Stimulated activated CD8-positive, alpha-beta memory T cell treated with anti-CD3 and anti-CD28 coated beads, Interleukin-2, amount 100 ng/mL, for 1 hour (primary cell): ENCODE measurements around the gene RTL5.
"Not testable (repeated sequence)": the region's sequence is repeated elsewhere in the genome, so short reads cannot be mapped to it uniquely, and the experiment has no call there.

Experiments used
- DNase-seq, 2 donors: peaks; one replicate each; pipeline ENCODE4 v3.0.0-alpha.2; 2020; ENCODE audit warnings: low read depth in 2 of 2

Gene RTL5

DNA sequence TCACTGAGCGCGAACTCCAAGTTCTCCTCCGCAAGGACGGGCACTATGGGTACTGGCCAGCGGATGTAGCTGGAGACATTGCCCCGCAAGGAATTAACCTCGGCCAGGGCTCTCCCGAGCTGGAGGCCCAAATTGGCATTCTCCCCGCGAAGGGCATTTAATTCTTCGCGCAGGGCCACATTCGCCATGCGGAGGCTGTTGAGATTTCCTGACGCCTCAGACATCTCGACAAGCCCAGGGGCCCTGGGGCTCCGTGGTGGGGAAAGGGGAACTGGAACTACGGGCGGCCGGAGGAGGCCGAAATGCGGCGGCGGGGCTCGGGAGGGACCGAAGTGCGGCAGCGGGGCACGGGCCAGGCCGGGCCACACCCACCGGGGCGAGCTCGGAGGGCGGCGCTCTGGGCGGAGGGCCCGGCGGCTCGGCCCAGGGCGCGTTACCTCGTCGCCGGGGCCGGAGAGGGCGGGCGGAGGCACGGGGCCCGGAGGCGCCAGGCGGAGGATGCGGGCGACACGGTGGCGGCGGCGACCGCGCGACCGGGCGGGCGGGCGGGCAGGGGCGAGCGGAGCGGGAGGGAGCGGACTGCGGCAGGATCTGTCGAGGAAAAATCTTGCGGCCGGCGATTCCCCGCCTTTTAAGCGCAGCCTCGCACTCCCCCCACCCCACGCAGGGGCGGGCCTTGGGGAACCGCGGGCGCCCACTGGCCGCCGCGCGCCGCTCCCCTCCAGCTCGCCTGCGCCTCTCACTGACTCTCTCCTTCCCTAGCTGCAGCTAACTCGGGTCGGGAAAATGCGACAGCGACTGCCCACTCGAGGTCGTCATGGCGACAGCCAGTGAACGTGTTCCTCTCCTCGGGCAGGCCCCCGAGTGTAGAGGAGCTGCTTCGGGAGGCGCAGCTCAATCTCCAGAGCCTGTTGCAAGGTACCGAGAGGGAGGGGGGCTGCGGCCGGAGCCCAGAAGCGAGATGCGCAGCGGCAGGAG is at the start of gene RTL5:
TSS of gene RTL5 (minus strand) at position 599 of the 978 bp plus-strand sequence.
- DNase-seq, result peak; percentile 17 to 24

DNA sequence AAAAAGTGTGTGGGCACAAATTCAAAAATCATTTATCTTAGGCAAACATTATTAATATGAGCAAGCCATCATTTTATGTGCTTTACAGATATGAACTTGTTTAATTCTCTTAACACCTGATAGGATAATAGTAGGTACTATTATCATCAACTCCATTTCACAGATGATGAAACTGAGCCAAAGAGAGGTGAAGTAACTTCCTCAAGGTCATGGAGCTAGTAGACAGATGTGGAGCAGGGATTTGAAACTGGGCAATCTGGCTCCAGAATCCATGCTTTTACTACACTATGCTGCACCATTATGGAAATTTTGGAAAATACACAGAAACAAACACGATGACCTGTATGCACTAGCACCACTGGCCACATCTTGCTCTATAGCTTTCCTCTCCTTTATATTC is 48.8 kb upstream of the RTL5 start:
- DNase-seq, result no peak

DNA sequence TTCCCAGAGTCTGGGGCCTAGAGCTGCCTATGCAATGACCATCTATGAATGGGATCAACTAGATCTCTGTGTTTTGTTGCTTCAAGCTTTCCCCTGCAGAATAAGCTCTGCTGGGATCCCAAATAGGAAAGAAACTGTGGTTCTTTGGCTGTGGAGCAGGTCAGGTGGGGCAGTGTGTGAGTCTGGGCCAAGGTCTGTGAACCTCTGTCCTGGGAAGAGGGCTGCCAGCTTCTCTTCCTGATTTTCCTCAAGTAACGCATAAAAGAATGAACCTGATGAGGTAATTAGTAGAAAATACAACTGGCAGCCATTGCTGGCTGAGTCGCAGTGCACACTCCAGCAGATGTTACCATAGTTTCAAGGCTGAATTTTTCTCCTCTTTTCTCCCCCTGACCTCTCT is 45.3 kb upstream of the RTL5 start:
- DNase-seq, result no peak

DNA sequence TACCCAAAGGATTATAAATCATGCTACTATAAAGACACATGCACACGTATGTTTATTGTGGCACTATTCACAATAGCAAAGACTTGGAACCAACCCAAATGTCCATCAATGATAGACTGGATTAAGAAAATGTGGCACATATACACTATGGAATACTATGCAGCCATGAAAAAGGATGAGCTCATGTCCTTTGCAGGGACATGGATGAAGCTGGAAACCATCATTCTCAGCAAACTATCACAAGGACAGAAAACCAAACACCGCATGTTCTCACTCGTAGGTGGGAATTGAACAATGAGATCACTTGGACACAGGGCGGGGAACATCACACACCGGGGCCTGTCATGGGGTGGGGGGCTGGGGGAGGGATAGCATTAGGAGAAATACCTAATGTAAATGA is 44.6 kb upstream of the RTL5 start:
- DNase-seq, result not testable (repeated sequence)

DNA sequence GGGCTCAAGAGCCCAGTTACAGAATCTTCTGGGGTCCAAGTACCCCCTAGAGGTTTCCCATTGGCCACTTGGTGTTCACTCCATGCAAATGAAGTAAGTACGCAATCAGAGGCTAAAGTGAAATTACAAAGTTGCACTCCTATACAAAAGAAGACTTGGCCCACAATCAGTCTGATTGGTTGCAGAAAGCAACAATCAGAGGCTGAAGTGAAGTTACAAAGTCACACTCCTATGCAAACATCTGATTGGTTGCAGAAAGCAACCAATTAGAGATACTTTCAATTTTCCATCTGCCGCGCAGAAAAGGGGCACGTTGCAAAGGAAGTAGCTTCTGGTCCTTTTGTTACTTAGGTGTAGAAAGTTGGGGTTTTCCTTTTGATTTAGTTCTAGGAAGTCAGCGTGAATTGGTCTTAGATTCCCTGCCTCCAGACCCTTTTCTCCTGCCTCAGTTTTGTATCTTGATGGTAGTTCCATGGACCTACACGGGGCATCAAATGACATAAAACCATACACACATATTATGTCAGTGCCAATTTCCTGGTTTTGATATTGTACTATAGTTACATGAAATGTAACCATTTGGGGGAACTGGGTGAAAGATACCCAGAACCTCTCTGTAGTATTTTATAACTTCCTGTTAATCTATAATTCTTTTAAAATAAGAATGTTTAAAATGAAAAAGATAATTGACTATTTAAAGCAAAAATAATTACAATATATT is 37.5 kb upstream of the RTL5 start:
- no peak for DNase-seq

DNA sequence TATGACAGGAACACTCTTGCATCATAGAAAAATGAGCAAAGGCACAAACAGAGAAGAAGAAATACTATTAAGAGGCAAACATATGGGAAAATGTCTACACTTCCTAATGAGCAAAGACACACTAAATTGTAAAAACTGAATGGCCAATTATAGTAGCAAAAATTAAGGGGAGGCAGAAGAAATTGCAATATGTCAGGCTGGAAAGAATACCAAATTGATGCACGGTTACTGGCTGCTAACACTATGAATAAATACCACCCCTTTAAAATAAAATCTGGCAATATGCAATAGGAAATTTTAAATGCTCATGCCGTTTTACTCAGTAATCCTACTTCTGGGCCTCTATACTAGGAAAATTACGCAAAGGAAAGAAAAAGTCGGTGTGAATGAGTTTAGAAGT is 33.8 kb upstream of the RTL5 start:
- no peak for DNase-seq

DNA sequence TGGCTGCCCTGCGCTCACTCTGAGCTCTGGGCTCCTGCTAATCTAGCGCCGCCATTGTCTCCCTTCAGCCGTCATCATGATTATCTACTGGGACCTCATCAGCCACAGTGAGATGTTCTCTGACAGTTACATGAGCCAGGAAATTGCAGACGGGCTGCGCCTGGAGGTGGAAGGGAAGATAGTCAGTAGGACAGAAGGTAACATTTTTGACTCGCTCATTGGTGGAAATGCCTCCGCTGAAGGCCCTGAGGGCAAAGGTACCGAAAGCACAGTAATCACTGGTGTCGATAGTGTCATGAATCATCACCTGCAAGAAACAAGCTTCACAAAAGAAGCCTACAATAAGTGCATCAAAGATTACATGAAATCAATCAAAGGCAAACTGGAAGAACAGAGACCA is 28.1 kb upstream of the RTL5 start:
- DNase-seq, result no peak

DNA sequence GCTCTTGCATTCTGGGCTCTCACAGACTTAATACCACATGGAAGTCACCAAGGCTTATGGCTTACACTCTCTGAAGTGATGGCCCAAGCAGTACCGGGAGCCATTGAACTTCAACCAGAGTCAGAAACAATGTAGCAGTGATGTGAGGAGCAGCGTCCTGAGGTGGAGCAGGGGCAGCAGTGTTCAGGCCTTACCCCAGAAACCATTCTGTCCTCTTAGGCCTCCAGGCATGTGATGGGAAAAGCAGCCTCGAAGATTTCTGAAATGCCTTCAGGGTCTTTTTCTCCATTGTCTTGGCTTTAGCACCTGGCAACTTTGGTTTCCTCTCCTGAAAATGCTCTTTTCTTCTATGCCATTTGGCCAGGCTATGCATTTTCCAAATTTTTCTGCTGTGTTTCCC is 27.1 kb upstream of the RTL5 start:
- DNase-seq, result no peak

DNA sequence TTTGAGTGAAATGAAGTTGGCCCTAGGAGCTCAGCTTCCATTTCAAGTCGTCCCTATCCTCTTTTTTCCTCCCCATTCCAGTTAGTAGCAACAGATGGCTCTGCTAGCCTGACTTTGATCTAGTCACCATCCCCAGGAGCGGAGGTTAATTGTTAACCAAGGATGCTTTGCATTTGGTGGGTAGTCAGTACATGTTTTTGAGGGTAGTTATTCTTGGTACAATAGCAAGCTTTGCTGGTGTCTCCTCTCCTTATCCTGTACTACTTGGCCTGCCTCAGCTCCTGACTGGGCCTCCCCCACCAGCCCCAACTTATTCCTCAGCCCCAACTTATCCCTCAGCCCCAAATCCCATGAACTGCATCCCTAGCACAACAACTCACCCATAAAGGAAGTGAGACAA is 14.8 kb upstream of the RTL5 start:
- DNase-seq, result no peak

DNA sequence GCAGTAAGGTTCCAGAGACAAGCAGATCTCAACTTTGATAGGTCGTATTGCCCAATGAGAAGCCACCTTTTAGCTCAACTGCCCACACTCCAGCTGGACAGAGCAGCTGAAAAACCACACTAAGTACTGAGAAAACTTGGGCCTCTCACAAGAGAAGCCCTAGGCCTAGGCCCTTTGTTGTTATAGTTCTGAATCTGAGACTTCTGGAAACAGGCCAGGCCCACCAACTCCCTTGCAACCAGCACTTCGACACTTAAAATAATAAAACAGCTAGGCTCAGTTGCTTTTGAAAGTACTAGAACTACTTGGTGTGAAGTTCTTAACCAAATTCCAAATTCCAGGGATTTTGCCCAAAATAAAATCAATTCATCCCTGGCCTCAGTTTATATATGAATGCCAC is 13.5 kb upstream of the RTL5 start:
- no peak for DNase-seq

DNA sequence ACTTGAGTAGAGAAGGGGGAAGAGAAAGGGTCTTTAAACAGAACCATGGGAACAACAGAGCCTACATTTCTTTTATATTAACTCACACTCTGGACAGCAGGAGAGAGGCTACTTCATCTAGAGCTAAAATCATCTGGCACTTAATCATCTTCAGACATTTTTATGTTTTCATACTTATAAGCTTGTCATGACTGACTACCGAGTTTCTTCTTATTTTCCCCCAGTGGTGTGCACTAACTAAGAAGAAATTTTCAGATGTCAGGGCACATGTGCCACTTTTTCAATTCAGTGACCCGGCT is 11.8 kb upstream of the RTL5 start:
- DNase-seq, result no peak

DNA sequence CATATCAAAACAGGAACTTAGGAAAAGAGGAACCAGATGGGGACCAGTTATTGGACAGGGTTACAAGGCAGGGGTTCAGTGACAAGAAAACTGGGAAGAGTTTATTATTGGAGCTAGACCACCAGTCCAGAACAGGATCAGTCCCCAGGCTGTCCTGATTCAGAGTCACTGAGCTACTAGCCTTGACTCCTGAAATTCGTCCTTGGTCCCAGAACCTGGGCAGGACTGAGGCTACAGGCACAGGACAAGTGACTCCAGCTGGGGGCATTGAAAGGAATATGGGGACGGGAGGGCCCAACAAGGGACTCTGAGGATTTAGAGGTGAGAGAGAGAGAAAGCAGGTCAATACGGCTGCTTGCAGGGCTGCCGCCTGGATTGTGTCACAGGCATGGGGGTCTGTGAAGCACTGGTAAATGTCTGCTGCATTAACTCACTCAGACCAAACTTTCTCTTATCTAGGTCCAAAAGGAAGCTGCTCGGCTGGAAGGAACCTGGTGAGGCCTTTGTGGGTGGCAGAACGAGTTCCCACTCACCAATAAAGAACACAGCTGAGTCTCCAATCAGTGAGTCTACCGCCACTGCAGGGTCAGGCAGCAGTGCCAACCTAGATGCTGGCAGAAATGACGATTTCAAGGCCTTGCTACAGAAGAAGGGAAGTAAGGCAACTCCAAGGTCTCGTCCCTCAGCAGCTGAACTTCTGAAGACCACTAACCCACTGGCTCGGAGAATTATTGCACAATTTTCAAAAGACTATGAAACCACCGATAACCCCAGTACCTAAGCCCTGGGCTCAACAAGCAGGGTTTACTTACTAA is 11.3 kb upstream of the RTL5 start:
- DNase-seq, result no peak

DNA sequence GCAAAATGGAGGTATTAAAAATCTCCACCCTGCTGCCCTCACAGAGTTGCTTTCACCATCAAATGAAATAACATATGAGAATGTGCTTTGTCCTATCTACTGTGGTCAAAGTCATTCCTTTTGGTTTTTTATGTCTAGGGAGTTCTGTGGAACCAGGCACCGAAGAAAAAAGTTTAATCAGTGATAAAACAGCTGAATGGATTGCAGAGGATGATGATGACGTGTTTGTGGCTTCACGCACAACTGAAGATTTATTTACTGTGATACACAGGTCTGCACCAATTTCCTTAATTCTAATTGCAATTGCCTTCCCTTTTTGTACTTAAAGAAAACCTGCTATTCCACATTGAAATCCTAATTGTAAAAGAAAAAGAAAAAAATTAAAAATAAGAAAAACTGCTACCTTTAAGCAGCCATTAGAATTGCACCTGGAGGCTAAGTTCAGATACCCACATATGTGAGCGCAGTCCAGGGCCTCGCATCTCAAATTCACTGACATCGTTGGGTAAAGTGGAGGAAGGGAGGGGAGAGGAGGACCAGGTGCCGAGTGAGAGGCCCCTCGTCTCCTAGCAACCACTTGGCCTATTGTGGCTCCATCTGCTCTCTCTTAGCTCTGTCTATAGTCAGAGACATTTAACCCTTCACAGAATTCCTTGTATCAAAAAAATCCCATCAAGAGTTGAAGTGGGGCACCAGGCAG is 10.5 kb upstream of the RTL5 start:
- DNase-seq, result no peak

DNA sequence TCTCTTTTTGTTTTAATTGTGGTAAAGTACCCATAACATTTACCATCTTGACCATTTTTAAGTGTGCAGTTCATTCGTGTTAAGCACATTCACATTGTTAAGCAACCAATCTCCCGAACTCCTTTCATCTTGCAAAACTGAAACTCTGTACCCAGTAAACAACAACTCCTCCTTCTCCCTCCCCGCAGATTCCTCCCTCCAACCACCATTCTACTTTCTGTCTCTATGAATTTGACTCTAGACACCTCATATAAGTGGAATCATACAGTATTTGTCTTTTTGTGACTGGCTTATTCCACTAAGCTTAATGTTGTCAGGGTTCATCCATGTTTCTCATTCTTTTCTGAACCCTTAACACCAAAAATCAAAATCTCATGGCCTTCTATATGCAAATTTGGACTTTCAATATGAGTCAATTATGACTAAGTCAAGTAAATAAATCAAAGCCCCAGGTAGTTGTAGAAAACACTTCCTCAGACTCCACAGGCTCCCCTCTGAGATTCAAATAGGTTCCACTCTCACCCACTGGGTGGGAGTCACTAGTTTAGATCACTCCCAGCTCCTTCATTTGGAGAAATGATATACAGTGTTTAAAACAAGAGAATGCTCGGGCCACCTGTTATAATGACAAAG is 9.8 kb upstream of the RTL5 start:
- DNase-seq, result no peak

DNA sequence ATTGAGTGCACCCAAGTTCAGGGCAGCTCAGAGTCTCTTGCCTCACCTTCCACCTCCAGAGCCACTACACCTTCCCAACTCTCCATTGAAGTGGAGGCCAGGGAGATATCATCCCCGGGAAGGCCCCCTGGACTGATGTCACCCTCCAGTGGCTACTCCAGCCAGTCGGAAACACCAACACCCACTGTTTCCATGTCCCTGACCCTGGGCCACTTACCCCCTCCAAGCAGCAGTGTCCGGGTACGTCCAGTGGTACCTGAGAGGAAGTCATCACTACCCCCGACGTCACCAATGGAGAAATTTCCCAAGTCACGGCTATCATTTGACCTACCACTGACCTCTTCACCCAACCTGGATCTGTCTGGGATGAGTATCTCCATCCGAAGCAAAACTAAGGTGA is 7.8 kb upstream of the RTL5 start:
- DNase-seq, result no peak

DNA sequence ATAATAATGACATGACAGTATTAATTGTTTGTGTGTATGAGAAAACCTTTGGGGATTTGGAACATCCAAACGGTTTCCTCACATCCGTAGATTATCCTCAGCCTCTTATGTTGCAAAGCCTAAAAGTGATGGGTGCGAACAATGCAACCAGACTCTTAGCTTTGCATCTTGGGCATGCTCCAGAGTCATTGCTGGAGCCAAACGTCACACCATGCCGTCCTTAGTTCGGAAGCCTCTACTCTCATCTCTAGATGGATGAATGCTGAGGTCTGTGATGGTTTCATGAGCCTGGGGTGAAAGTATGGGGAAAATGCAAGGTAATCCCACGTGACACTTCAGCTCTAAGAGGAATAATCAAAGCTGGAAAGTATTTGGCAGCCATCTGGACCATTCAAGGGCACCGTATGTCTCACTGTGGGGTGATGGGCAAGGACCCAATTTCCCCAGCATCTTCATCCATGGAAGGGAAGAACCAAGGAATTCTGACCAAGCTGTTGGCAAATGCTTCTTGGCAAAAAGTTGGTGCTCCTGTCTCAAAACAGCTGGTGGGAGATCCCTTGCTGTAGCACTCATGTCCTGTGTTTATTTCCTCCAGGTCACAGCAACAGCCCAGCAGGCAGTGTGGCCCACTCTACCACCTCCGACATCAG is 6.3 kb upstream of the RTL5 start:
- DNase-seq, result no peak

DNA sequence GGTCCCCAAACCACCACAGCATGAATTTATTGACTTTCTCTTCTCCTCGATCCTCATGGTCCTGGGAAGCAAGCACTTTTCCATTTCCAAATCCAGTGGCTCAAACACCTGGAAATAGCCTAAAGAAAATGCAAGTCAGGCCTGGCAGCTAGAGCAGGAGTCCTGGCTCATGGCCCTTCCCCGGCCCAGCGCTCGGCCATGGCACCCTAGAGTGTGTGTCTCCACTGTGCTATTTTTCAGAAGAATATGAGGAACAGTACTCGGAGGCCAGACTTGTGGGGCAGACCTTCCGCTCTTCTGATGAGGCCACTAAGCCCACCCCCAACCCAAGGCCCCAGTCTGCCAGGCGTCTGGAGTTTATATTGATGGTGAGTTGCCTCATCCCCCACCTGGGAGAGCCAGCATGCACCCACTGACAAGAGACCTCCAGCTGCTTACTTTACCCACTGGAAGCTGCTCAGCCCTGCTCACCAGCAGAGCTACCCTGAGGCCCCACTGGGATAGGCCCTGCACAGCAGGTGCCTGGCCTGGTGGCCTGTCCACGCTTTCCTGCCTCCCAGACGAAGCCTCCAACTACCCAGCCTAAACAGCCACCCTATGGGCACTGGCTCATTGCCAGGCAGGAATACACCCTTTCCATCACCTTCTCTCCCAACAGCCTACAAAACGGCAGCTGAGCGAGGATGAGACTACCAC is 2.3 kb upstream of the RTL5 start:
- DNase-seq, result no peak

DNA sequence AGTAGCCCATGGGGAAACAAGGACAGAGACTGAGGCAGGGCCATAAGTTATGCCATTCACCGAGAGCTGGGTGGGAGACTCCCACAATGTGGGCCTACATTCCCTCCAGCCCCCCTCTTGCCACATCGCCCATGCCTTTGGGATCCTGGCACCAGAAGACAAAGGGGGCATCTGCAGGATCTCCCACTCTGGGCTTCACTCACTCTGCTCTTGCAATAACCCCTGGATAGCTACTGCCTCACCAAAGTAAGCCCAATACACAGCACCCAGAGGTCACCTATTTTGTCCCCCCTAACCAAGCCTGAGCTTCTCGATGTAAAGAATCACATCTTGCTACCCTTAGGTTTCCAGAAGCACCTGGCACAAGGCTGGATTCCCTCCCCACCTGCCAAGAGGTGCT is 741 bp upstream of the RTL5 start:
- DNase-seq, result no peak

DNA sequence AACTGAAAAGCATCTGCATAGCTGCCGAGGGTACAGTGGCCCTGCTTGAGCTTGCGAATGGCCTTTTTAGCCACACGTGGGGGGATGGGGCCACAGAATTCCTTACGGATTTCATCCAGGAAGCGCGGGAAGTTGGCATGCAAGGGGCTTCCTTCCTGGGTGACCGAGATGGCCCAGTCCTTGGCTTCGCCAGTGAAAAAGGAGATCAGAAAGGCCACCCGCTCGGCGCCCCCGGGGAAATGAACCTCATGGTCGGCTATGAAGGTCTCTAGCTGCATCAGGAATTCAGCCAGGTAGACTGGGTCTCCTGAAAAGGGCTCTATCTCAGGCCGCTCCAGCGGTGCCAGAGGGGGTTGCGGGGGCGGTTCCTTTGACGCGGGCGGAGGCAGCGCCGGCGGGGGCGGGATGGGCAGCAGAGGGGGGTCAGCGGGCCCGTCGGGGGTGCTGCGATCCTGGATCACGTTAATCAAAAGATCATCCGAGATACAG is 909 bp downstream of the RTL5 start:
- no peak for DNase-seq

DNA sequence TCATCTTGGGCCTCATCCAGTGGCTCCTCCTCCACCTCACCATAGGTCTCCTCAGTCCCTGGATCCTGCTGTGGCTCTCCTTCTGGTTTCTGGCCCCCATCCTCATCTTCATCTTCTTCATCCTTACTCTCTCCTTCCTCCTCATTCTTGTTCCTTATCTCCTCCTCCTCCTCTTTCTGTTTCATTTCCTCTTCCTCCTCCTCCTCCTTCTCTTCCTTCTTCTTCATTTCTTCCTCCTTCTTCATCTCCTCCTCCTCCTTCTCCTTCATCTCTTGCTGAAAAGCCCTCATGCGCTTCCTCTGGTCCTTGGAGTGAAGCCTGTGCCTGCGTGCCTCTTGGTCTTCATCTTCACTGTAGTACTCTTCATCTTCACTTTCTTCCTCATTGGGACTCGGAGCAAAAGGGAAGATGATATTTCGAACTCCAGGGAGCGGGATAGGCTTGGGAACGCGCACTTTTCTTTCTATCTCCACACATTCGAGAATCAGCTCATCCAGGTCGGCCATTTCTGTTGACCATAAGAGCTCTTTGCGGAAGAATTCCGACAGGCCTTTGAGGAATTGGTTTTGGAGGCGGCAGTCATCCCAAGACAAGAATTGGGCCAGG is 1.5 kb downstream of the RTL5 start:
- DNase-seq, result no peak
